B cell (primary cell): ENCODE results near the gene CAPN11. TPM values are rescaled to one million over a fixed set of nuclear protein-coding genes. Genes with fewer than 3 reads are reported as not detected.

ENCODE experiments used
- ATAC-seq: fragments of 200-7000 bp; cut with Tn5 transposase; one replicate; pipeline ENCODE4 v1.10.0; 2021; ENCODE audit warnings: low read depth, mild to moderate bottlenecking, moderate number of reproducible peaks, moderate library complexity
- CTCF ChIA-PET: fragments of 350-600 bp; sonication (Branson Sonifier 250); formaldehyde crosslinking; loops from one replicate; lab custom pipeline; 2021; ENCODE audit warnings: antibody characterized with exemption, inconsistent platforms; lab: Charles Lee
- POLR2A ChIA-PET: fragments of 350-600 bp; sonication (Branson Sonifier 250); formaldehyde crosslinking; loops from one replicate; lab custom pipeline; 2021; ENCODE audit warnings: antibody characterized with exemption; lab: Charles Lee
- DNase-seq: peaks from one replicate; pipeline ENCODE4 v3.0.0; 2013
- H2AFZ ChIP-seq: 2 replicates; pipeline ENCODE4 v1.6.1; 2012; ENCODE audit warnings: mild to moderate bottlenecking, low read depth, low read length; ENCODE audit not compliant: insufficient read depth, poor library complexity, severe bottlenecking
- H3K27ac ChIP-seq, 2 donors: 1 replicate in 1 of 2; 2 replicates in 1 of 2; pipeline ENCODE4 v1.5.1; 2012 to 2013; ENCODE audit warnings: low read length in 2 of 2, mild to moderate bottlenecking in 2 of 2, moderate library complexity in 1 of 2
- H3K27me3 ChIP-seq, 4 experiments: fragments of 200-600 bp in 1 of 4; sonication (generic) in 1 of 4; replicated peaks in 1 of 4; 1 replicate in 2 of 4; 2 replicates in 2 of 4; pipeline versions ENCODE4 v1.6.1 to v1.7.0; 2013 to 2016; ENCODE audit warnings: low read length in 3 of 4, mild to moderate bottlenecking in 2 of 4, mixed read lengths in 1 of 4, moderate library complexity in 1 of 4; ENCODE audit not compliant: insufficient read depth in 4 of 4, control insufficient read depth in 3 of 4; ENCODE audit errors: control extremely low read depth in 1 of 4
- H3K36me3 ChIP-seq, 2 experiments: replicated peaks in 1 of 2; 1 replicate in 1 of 2; 2 replicates in 1 of 2; pipeline versions ENCODE4 v1.6.1 to v1.7.1; 2013; ENCODE audit warnings: low read length in 1 of 2; ENCODE audit not compliant: insufficient read depth in 2 of 2, control insufficient read depth in 1 of 2; ENCODE audit errors: control extremely low read depth in 1 of 2, extremely low read depth in 1 of 2
- H3K4me1 ChIP-seq, 2 donors: fragments of 200-600 bp in 1 of 2; sonication (generic) in 1 of 2; 1 replicate in 1 of 2; 2 replicates in 1 of 2; pipeline versions ENCODE4 v1.5.1 to v1.6.1; 2013 to 2017; ENCODE audit warnings: low read length in 2 of 2; ENCODE audit not compliant: control insufficient read depth in 2 of 2, insufficient read depth in 2 of 2
- H3K4me2 ChIP-seq: replicated peaks from 2 replicates; pipeline ENCODE3; 2012; ENCODE audit warnings: mild to moderate bottlenecking, low read depth, low read length; ENCODE audit not compliant: poor library complexity, severe bottlenecking
- H3K4me3 ChIP-seq, 5 experiments: fragments of 200-600 bp in 1 of 5; sonication (generic) in 1 of 5; 1 replicate in 3 of 5; 2 replicates in 2 of 5; pipeline versions ENCODE4 v1.5.1 to v1.7.0; 2011 to 2016; ENCODE audit warnings: low read length in 4 of 5, mild to moderate bottlenecking in 4 of 5, low read depth in 2 of 5, control low read depth in 1 of 5, moderate library complexity in 1 of 5; ENCODE audit not compliant: insufficient read depth in 1 of 5; ENCODE audit errors: control extremely low read depth in 1 of 5, extremely low read depth in 1 of 5
- H3K79me2 ChIP-seq: fragments of 200-600 bp; sonication (generic); one replicate; pipeline ENCODE4 v1.6.0; 2016; ENCODE audit warnings: low read length; ENCODE audit not compliant: control insufficient read depth, insufficient read depth
- H3K9ac ChIP-seq: fragments of 200-600 bp; sonication (generic); 2 replicates; pipeline ENCODE4 v1.6.1; 2017; ENCODE audit warnings: mild to moderate bottlenecking, low read length, moderate library complexity
- H3K9me3 ChIP-seq, 3 donors: one replicate each; pipeline versions ENCODE4 v1.6.1 to v1.7.1; 2013; ENCODE audit warnings: low read length in 2 of 3; ENCODE audit not compliant: control insufficient read depth in 2 of 3, insufficient read depth in 1 of 3; ENCODE audit errors: control extremely low read depth in 1 of 3
- H4K20me1 ChIP-seq: 2 replicates; pipeline ENCODE4 v1.6.0; 2012; ENCODE audit warnings: mild to moderate bottlenecking, low read length; ENCODE audit not compliant: insufficient read depth, control insufficient read depth, poor library complexity, severe bottlenecking
- H3K27ac Mint-ChIP-seq: one replicate; pipeline ENCODE4 v1.8.0; 2021; ENCODE audit warnings: mixed read lengths
- H3K27me3 Mint-ChIP-seq: one replicate; pipeline ENCODE4 v1.8.0; 2021; ENCODE audit warnings: mixed read lengths
- H3K4me1 Mint-ChIP-seq: one replicate; pipeline ENCODE4 v1.8.0; 2021; ENCODE audit warnings: mixed read lengths
- H3K4me3 Mint-ChIP-seq: one replicate; pipeline ENCODE4 v1.8.0; 2021; ENCODE audit warnings: mixed read lengths
- H3K9me3 Mint-ChIP-seq: one replicate; pipeline ENCODE4 v1.8.0; 2022; ENCODE audit warnings: mixed read lengths; ENCODE audit not compliant: insufficient read depth
- CTCF ChIP-seq: fragments of 200-600 bp; IDR thresholded peaks from one replicate; pipeline ENCODE4 v1.8.0; 2022; ENCODE audit warnings: antibody characterized with exemption, mild to moderate bottlenecking
- EZH2 ChIP-seq: IDR thresholded peaks from 2 replicates; pipeline ENCODE4 v1.6.1; 2012; ENCODE audit warnings: borderline replicate concordance, low read depth, mild to moderate bottlenecking, moderate library complexity, low read length; ENCODE audit not compliant: insufficient read depth, poor library complexity, severe bottlenecking
- WGBS: methylation state at CpG from one replicate; pipeline ENCODE4 v1.1.5; 2013; ENCODE audit warnings: missing lambda C conversion rate; ENCODE audit not compliant: insufficient coverage; 5-methylcytosine and 5-hydroxymethylcytosine counted together
- intact Hi-C: fragments of 100-400 bp; cut with micrococcal nuclease; formaldehyde crosslinking; loops from one replicate; pipeline ENCODE4 v1.10.0; 2022
- polyA plus RNA-seq: library from polyadenylated mRNA; depleted of rRNA; stranded (reverse); fragments of >200 nt; gene quantifications from 2 replicates; pipeline ENCODE4 v1.2.3, GENCODE V29; 2012
- total RNA-seq, 2 donors: library from RNA; stranded (reverse); fragments of 120-200 nt in 1 of 2; gene quantifications; 1 replicate in 1 of 2; 2 replicates in 1 of 2; pipeline versions ENCODE4 v1.2.3 to v1.2.4, GENCODE V29; 2013 to 2022

CAPN11 gene
- total and polyA plus RNA-seq, 2 donors (not counting 1 experiment from before 2014, with no cell fraction given), result not detected

DNA sequence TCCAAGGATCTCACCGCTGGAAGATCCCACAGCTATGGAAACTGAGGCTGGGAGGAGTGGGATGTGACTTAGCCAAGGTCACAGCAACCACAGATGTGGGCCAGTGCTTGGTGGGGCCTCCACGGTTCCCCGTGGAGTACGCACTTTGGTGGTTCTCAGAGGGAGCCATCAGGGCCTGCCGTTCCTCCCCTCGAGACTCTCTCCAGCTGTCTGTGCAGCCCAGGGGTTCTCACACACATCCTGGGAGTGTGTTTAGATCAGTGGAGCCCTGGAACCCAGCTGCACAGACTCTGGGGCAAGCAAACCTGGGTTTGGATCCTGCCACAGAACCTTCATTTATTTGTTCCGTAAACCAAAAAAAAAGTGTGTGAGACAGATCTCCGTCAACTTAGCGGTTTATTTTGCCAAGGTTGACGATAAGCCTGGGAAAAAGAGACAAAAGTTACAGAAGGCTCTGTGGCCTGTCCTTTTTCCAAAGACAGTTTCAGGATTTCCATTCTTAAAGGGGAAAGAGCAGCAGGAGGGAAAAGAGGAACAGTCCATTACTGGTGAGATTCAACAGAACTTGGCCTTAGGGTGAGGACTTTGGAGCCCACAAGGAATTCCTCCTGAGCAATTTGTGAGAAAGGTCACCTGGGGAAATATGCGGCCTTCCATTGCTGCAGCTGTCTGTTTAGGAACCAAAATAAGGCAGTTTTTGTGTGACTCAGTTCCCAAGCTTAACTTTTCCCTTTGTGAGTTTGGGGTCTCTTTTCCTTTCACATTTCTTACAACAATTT lies 44.5 kb downstream of the CAPN11 start:
- H2AFZ ChIP-seq, result no peak overlapping the region
- ChIA-PET CTCF (no interaction called here), POLR2A (no interaction called here)
- H3K27me3 Mint-ChIP-seq, result peaks cover 5% of the 10 kb centered on the region
- DNase-seq, result no peak
- H3K4me3 Mint-ChIP-seq, result no peak overlapping the region
- ATAC-seq, result no peak
- H3K79me2 ChIP-seq, result no peaks in the 10 kb centered on the region
- H3K9me3 Mint-ChIP-seq, result no peaks in the 10 kb centered on the region
- no peaks in the 10 kb centered on the region for H3K4me1 ChIP-seq
- H3K4me1 Mint-ChIP-seq, result no peaks in the 10 kb centered on the region
- no peak overlapping the region for H3K27ac Mint-ChIP-seq
- TF ChIP-seq EZH2 (no peak), CTCF (no peak)
- no peak overlapping the region for H3K4me2 ChIP-seq
- H3K27me3 ChIP-seq, result no peaks in the 10 kb centered on the region
- no peak overlapping the region for H3K9ac ChIP-seq
- H3K4me3 ChIP-seq, result no peak overlapping the region
- no peaks in the 10 kb centered on the region for H3K36me3 ChIP-seq
- 94% methylated on average over 10 of the region's 11 CpGs for WGBS
- no peaks in the 10 kb centered on the region for H3K9me3 ChIP-seq
- H4K20me1 ChIP-seq, result no peaks in the 10 kb centered on the region
- intact Hi-C loops, result no loop called here
- H3K27ac ChIP-seq, result no peak overlapping the region

- H3K9me3 Mint-ChIP-seq, result no peaks in the 10 kb centered on the region
- Histone ChIP-seq H4K20me1 (no peaks in the 10 kb centered on the region), H3K36me3 (no peaks in the 10 kb centered on the region), H3K27ac (no peak overlapping the region), H2AFZ (no peak overlapping the region), H3K4me1 (no peaks in the 10 kb centered on the region), H3K9me3 (no peaks in the 10 kb centered on the region), H3K4me3 (no peak overlapping the region), H3K79me2 (no peaks in the 10 kb centered on the region), H3K9ac (no peak overlapping the region), H3K4me2 (no peak overlapping the region), H3K27me3 (no peaks in the 10 kb centered on the region)
- peaks cover 10% of the 10 kb centered on the region for H3K27me3 Mint-ChIP-seq
- H3K4me1 Mint-ChIP-seq, result no peaks in the 10 kb centered on the region
- H3K4me3 Mint-ChIP-seq, result no peak overlapping the region
- WGBS, result 97% methylated on average over 6 of the region's 6 CpGs
- ChIA-PET CTCF (no interaction called here), POLR2A (no interaction called here)
- H3K27ac Mint-ChIP-seq, result no peak overlapping the region
- intact Hi-C loops, result no loop called here
- ATAC-seq, result no peak
- no peak for DNase-seq
- no peak for TF ChIP-seq CTCF
Measured at GRCh38 chr6:44203955-44204354, 45.3 kb downstream of the CAPN11 start.
